Stimulated activated CD4-positive, alpha-beta T cell treated with anti-CD3 and anti-CD28 coated beads, Interleukin-2, amount 100 ng/mL, for 48 hours (primary cell): Measurements from ENCODE around the gene PPP2R5B.
A peak's percentile ranks its signal among the peaks of the same experiment; 100 is the strongest.

Experiments used
- DNase-seq, 2 donors: peaks; one replicate each; pipeline ENCODE4 v3.0.0-alpha.2; 2020

The PPP2R5B gene

GRCh38 chr11:64923944-64924909, at the start of gene PPP2R5B:
Gene PPP2R5B (plus strand): TSS chr11:64924689. CDS start chr11:64925735, 1,046 bp downstream.
- DNase-seq = peak; percentile 78 to 85

DNA sequence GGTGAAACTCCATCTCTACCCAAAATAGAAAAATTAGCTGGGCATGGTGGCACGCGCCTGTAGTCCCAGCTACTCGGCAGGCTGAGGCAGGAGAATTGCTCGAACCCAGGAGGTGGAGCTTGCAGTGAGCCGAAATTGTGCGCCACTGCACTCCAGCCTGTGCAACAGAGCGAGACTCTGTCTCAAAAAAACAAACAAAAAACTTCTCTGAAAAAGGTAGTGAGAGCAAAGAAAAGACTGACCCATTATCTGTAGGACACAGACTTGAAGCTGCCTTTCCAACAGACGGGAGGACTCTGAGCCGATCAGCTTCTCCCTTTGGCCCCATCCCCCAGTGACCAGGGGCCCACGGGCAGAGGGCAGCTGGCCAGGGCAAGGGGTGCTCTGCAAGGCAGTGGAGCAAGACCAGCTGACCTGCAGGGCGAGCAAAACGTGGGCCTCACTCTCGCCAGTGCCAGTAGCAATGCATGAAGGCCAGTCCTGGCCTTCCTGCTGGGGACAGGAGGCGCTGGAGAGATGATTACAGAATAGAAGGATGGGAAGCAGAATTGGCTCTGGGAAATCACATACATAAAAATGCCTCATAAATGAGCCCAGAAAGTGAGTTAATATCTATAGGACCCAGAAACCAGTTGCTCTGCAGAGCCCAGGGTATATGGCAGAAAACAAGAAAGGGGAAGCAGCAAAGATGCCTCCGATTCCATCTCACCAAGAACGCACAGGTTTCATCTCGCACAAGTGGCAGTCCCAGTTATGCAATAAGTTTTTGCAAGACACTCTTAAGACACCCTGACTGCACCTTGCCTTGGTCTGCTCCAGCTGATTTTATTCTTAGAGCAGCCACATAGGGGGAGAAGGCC, 48.9 kb upstream of the PPP2R5B start:
- no peak for DNase-seq

DNA sequence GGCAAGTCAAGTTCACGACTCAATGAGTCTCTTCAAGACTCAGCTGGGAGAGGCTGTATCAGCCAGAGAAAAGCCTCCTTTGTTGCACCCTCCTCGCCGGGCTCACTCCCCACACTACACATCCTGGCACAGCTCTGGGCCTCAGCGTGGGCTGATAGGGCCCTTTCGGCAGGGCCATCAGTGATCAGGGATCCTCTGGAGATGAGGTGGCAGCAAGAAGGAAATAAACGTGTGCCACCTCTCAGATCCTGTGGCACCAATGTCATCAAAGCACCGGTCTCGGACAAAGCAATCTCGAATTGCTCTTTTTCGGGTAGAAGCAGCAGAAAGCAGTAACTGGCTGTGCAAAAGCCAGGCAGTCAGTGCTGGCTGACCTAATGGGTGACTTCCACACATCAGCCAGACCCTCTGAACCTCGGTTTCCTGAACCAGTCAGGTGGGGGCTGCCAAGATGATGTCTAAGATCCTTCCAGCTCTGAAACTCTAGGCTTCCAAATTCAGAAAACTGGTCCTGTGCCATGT, 48.2 kb upstream of the PPP2R5B start:
- no peak for DNase-seq

GRCh38 chr11:64876835-64877341, 47.6 kb upstream of the PPP2R5B start:
- no peak for DNase-seq

DNA sequence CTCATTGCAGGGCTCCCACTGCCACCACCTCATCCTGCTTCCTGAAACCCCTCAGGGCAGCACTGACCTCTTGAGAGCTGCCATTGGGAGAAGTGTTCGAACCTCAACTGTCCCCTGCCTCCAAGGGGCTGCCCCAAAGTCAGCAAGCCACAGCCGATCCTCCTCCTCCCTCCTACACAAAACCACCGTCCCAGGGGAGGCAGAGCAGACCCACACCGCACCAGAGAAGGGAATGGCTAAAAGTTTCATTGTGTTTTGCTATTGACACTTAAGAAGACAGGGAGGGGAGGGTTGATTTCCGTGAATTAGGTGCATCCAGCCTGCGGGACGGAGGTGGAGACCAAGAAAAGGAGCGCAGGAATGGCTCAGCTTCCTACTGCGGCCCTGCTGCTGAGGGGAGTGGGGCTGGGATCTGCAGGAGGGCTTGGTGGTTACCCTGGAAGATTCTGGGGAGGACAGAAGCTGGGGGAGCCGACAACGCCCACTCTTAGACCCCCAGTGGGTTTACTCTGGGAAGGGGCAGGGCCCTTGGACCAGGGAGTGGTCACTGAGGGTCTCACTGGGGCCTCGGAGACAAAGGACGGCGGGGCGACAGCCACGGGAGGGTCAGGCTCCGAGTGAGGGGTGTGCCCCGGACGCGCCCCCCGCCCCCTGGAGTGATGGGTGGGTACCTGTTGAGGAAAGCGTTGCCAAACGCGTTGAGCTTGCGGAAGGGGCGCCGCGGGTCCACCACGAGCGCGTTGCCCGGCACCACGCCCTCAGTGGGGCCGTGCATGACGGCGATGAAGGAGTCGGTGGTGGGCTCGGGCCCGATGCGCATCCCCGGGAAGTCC, 46.9 kb upstream of the PPP2R5B start:
- no peak for DNase-seq

GRCh38 chr11:64878223-64878493, 46.3 kb upstream of the PPP2R5B start:
- no peak for DNase-seq

- DNase-seq = peak; percentile 100
Observed at GRCh38 chr11:64878494-64879243, 45.8 kb upstream of the PPP2R5B start, which contains the start of gene EHD1. Gene EHD1 (minus strand): TSS chr11:64878621. CDS start chr11:64878464, 157 bp downstream.

- DNase-seq = no peak
Observed at GRCh38 chr11:64879244-64879900, 45.1 kb upstream of the PPP2R5B start.

- no peak for DNase-seq
Observed at GRCh38 chr11:64880240-64881001, 44.1 kb upstream of the PPP2R5B start.

DNA sequence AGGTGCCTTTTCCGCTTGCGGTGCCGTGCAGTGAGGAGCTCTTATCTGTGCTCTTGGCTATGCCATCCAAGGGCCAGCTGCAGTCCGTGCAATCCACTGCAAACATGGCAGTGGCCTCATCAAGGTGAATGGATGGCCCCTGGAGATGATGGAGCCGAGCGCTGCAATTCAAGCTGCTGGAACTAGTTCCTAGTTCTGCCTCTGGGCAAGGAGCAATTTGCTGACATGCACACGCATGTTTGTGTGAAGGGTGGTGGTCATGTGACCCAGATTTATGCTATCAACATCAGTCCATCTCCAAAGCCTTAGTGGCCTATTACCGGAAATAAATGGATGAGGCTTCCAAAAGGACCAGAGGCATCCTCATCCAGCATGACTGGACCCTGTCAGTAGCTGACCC, 43.0 kb upstream of the PPP2R5B start:
- no peak for DNase-seq

GRCh38 chr11:64882243-64882642, 42.2 kb upstream of the PPP2R5B start:
- no peak for DNase-seq

DNA sequence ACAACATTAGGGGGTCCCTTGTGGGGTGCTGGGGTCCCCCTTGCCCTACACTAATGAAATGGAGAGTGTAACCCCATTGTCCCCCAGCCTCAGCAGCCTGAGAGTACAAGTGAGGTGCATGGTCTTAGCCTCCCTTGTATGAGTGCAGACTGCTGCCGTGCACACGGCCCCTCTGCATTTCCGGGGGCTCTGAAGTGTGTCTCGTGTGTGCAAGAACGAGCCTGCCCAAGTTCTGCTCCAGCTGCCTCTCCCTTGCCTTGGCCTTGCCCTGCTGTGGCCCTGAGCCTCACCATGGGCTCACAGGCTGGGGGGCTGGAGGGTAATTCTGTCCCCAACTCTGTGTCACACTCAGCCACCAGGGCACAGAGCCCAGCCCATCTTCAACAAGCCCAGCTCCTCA, 40.9 kb upstream of the PPP2R5B start:
- no peak for DNase-seq

DNA sequence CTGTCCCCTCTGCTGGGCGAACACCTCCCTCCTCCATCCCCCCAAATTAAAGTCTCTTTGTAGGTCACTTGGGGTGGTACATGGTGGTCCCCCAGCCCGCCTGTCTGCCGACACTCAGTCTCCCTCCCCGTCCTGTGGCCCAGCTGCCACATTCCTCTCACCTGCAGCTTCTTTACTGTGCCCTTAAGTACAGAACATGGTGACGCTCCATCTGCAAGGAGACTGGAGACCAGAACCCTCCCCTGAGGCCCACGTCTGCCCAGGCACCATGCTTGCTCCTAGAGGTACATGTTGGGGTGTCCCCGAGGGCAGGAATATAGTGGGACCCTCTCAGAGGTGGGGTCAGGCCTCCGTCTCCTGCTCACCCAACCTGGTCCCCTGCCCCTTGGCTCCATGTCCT, 40.5 kb upstream of the PPP2R5B start:
- no peak for DNase-seq

GRCh38 chr11:64885367-64886286, 38.9 kb upstream of the PPP2R5B start:
- DNase-seq = no peak

DNA sequence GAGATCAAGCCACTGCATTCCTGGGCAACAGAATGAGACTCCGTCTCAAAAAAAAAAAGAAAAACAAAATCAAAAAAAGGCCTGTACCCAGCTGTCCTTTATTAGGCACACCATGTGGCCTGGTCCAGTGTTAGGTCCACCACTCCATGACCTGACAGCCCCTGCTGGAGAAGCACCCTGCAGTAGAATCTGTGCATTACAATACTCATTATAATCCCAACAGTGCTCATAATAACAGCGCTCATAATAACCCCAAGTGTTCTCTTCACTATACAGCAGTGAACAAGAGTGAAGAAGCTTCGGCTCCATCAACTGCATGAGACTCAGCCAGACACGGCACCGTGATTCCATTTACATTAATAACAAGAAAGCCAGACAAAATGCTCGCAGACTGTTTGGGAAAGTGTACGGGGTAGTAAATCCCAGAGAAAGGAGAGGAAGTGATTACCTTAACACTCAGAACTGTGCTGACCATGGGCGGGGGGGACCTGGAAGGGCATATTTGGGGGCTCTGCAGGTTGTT, 37.2 kb upstream of the PPP2R5B start:
- DNase-seq = no peak

GRCh38 chr11:64887757-64888405, 36.6 kb upstream of the PPP2R5B start:
- DNase-seq = peak; percentile 85 to 93

DNA sequence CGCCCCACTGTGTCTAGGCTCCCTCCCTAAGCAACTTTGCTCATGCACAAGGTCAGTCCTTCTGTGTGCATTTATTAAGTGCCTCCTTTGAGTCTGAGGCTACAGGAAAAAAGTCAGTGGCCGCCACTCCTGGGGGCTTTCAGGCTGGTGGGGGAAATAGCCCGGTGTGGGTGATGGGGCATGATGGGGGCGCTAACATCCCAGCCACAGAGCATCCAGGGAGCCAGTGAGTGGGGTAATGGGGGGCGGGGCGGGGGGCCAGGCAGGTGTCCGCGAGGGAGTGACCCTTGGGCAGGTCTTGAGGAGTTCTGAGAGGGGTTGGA, 36.1 kb upstream of the PPP2R5B start:
- DNase-seq = no peak

DNA sequence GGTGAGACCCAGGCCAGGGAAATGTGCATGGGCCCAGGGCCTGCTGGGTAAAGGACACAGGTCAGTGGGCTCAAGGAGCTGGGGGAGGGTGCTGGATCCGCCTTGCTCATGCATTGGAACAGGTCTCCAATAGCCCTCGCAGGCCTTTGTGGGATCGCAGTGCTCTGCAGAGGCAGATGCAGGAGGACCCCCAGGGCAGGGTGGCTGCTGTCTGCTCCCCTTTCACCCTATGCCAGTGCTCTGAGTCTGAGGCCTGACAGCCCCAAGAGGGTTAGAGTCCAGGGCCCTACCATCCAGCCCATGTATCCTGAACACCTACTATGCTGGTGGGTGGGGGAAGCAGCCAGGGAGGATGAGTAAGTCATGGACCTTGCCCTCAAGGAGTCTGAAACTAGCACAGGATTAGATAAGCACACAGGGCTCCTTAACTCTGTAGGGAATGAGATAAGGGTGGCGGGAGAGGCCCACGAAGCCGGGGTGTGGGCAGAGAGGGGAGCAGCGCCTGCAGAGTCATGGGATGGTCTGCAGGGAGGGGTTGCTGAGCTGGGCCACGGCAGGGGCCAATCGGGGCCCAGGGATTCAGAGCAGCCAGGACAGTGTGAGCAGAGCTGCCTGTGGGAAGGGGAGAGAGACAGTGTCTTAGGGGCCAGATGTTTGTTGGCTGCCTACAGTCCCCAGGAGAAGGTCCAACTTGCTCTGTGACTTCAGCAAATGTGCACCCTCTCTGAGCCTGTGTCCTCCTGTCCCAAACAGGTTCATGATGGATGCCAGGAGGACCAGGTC, 35.6 kb upstream of the PPP2R5B start:
- DNase-seq = no peak
